HTERT RPE-1 (cell line): ENCODE results near the gene ANKRD16.

ENCODE experiments used
- in situ Hi-C: fragments of 300-500 bp; cut with MboI; formaldehyde crosslinking; loops from 4 replicates; pipeline ENCODE4 v1.14.3; 2020; ENCODE audit warnings: low sequenced_read_pairs

Gene ANKRD16

DNA sequence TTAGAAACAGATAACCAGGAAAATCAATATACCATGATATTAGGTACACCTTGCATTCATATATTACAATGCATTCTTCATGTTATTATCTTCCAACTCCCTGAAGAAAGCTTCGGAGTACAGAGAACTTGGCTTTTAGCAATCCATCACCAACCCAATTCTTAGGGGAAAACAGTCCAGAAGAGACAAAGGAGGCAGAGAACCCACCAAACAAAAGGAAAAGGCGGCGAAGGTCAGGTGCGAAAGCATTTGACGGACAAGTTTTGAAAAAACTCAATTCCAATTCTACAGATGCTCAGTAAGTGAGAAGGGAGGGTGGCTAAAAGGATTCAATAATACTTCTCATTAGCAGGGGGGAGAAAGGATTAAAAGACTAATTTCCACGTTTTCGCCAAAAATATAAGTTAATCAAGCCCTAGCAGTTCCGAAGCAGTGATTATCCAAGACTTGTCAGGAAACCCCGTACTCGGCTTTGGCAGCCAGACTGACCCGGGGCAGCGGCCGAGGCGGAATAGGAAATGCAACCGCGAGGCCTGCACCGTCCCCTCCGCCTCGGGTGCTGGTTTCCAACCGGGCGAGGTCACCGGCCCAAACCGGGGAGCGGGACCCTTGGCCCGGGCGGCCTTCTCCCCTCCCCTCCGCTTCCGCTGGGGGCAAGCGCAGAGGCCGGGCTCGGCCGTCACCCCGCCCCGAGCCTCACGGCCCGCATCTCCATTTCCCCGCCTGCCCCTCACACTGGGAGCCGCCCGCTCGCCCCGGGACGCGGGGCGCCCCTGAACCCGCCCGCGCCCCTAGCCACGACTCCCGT lies 77.2 kb downstream of the ANKRD16 start:
- in situ Hi-C loops: no loop called here
